SK-N-SH treated with all-trans-retinoic acid at 6 μM for 48 hours (cell line): Measurements from ENCODE around the gene DEPDC5.

Experiments
- ATAC-seq: fragments of 200-7000 bp; cut with Tn5 transposase; 3 replicates; pipeline ENCODE4 v1.9.1; 2020; ENCODE audit warnings: mild to moderate bottlenecking, moderate library complexity
- ARNTL ChIP-seq: fragments of 450-650 bp; formaldehyde crosslinking; IDR thresholded peaks from 2 replicates; pipeline ENCODE4 v1.5.0; 2020; ENCODE audit warnings: low read depth, mild to moderate bottlenecking, moderate library complexity, borderline replicate concordance
- BACH2 ChIP-seq: fragments of 250-450 bp; sonication (Bioruptor Pico); IDR thresholded peaks from 2 replicates; pipeline ENCODE4 v1.9.0; 2021; ENCODE audit warnings: mild to moderate bottlenecking, borderline replicate concordance
- CSDC2 ChIP-seq: fragments of 250-450 bp; sonication (Bioruptor Pico); IDR thresholded peaks from 2 replicates; pipeline ENCODE4 v1.5.0; 2020; ENCODE audit warnings: mild to moderate bottlenecking, moderate library complexity
- ESRRG ChIP-seq: fragments of 250-450 bp; sonication (Bioruptor Pico); IDR thresholded peaks from 2 replicates; pipeline ENCODE4 v1.6.1; 2021; ENCODE audit warnings: mild to moderate bottlenecking
- GLIS3 ChIP-seq: fragments of 250-450 bp; sonication (Bioruptor Pico); IDR thresholded peaks from 2 replicates; pipeline ENCODE4 v1.5.0; 2020; ENCODE audit warnings: mild to moderate bottlenecking, moderate library complexity
- ISL1 ChIP-seq: fragments of 250-450 bp; sonication (Bioruptor Pico); IDR thresholded peaks from 2 replicates; pipeline ENCODE4 v2.1.2; 2022; ENCODE audit warnings: mild to moderate bottlenecking, moderate library complexity
- OSR1 ChIP-seq: fragments of 250-450 bp; sonication (Bioruptor Pico); IDR thresholded peaks from 2 replicates; pipeline ENCODE4 v1.8.0; 2022; ENCODE audit warnings: moderate library complexity, mild to moderate bottlenecking, inconsistent platforms
- PPARA ChIP-seq: fragments of 250-450 bp; sonication (Bioruptor Pico); IDR thresholded peaks from 2 replicates; pipeline ENCODE4 v1.5.0; 2020; ENCODE audit warnings: mild to moderate bottlenecking, borderline replicate concordance
- RARB ChIP-seq: fragments of 250-450 bp; sonication (Bioruptor Pico); IDR thresholded peaks from 2 replicates; pipeline ENCODE4 v1.8.0; 2021; ENCODE audit warnings: mild to moderate bottlenecking, moderate library complexity
- SNAI2 ChIP-seq: fragments of 250-450 bp; sonication (Bioruptor Pico); IDR thresholded peaks from 2 replicates; pipeline ENCODE4 v1.5.0; 2020; ENCODE audit warnings: mild to moderate bottlenecking, moderate library complexity
- TCF4 ChIP-seq: fragments of 250-450 bp; sonication (Bioruptor Pico); IDR thresholded peaks from 2 replicates; pipeline ENCODE4 v1.8.0; 2021; ENCODE audit warnings: mild to moderate bottlenecking, moderate library complexity, borderline replicate concordance
- TOX ChIP-seq: fragments of 250-450 bp; sonication (Bioruptor Pico); IDR thresholded peaks from 2 replicates; pipeline ENCODE4 v1.8.0; 2021; ENCODE audit warnings: mild to moderate bottlenecking, moderate library complexity, borderline replicate concordance
- ZC3H10 ChIP-seq: fragments of 250-450 bp; sonication (Bioruptor Pico); IDR thresholded peaks from 2 replicates; pipeline ENCODE4 v1.5.1; 2021; ENCODE audit warnings: mild to moderate bottlenecking, moderate library complexity
- ZFP3 ChIP-seq: fragments of 250-450 bp; sonication (Bioruptor Pico); IDR thresholded peaks from 2 replicates; pipeline ENCODE4 v1.5.0; 2020; ENCODE audit warnings: mild to moderate bottlenecking, moderate library complexity
- ZFP30 ChIP-seq: fragments of 450-650 bp; formaldehyde crosslinking; IDR thresholded peaks from 2 replicates; pipeline ENCODE4 v1.5.0; 2022; ENCODE audit warnings: mild to moderate bottlenecking, moderate library complexity
- ZNF565 ChIP-seq: fragments of 450-650 bp; formaldehyde crosslinking; conservative IDR thresholded peaks from 2 replicates; pipeline ENCODE4 v1.5.0; 2020; ENCODE audit warnings: low read depth, mild to moderate bottlenecking, moderate library complexity
- ZNF70 ChIP-seq: fragments of 450-650 bp; formaldehyde crosslinking; IDR thresholded peaks from 2 replicates; pipeline ENCODE4 v1.5.0; 2020; ENCODE audit warnings: mild to moderate bottlenecking, moderate library complexity
- ZNF8 ChIP-seq: fragments of 450-650 bp; formaldehyde crosslinking; IDR thresholded peaks from 2 replicates; pipeline ENCODE4 v1.5.0; 2020; ENCODE audit warnings: mild to moderate bottlenecking, moderate library complexity
- TF ChIP-seq, protein P1 (sequence below): fragments of 250-450 bp; sonication (Bioruptor Pico); IDR thresholded peaks from 2 replicates; pipeline ENCODE4 v1.5.0; 2020; ENCODE audit warnings: mild to moderate bottlenecking, moderate library complexity
- TF ChIP-seq, protein P2 (sequence below): fragments of 250-450 bp; sonication (Bioruptor Pico); IDR thresholded peaks from 2 replicates; pipeline ENCODE4 v1.5.1; 2021; ENCODE audit warnings: mild to moderate bottlenecking, moderate library complexity
- TF ChIP-seq, protein P3 (sequence below): fragments of 250-450 bp; sonication (Bioruptor Pico); IDR thresholded peaks from 2 replicates; pipeline ENCODE4 v1.5.1; 2020; ENCODE audit warnings: low read depth, mild to moderate bottlenecking, moderate library complexity
- TF ChIP-seq, protein P4 (sequence below): fragments of 250-450 bp; sonication (Bioruptor Pico); IDR thresholded peaks from 2 replicates; pipeline ENCODE4 v1.8.0; 2020; ENCODE audit warnings: mild to moderate bottlenecking, moderate library complexity, borderline replicate concordance

DEPDC5 gene

DNA sequence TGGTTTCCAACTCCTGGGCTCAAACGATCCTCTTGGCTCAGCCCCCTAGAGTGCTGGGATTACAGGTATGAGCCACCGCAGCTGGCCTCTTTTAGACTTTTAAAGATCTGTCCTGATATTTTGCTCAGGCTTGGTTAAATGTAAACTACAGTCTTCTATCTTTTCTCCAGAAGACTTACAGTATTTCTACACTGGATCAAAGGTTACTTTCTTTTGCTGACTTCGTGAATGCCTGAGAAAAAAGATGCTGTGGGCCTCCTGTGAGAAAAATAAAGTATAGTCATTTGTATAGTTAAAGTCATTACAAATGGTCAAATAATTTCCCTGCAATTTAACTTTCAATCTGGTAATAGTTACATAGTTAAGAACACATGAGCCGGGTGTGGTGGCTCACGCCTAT is 19.6 kb downstream of the DEPDC5 start:
- no peak for ATAC-seq
- TF ChIP-seq TCF4 (CRISPR knock-in tag) (no peak), ZFP3 (CRISPR knock-in tag) (no peak), PPARA (no peak), ZNF565 (no peak), CSDC2 (CRISPR knock-in tag) (no peak), ZFP30 (CRISPR knock-in tag) (no peak), TOX (CRISPR knock-in tag) (no peak), ARNTL (no peak), GLIS3 (CRISPR knock-in tag) (no peak), ESRRG (CRISPR knock-in tag) (no peak), ZNF8 (CRISPR knock-in tag) (no peak), ZNF70 (CRISPR knock-in tag) (no peak), BACH2 (no peak), ZC3H10 (CRISPR knock-in tag) (no peak), RARB (CRISPR knock-in tag) (no peak), SNAI2 (no peak)
- TF ChIP-seq, protein P1, sequence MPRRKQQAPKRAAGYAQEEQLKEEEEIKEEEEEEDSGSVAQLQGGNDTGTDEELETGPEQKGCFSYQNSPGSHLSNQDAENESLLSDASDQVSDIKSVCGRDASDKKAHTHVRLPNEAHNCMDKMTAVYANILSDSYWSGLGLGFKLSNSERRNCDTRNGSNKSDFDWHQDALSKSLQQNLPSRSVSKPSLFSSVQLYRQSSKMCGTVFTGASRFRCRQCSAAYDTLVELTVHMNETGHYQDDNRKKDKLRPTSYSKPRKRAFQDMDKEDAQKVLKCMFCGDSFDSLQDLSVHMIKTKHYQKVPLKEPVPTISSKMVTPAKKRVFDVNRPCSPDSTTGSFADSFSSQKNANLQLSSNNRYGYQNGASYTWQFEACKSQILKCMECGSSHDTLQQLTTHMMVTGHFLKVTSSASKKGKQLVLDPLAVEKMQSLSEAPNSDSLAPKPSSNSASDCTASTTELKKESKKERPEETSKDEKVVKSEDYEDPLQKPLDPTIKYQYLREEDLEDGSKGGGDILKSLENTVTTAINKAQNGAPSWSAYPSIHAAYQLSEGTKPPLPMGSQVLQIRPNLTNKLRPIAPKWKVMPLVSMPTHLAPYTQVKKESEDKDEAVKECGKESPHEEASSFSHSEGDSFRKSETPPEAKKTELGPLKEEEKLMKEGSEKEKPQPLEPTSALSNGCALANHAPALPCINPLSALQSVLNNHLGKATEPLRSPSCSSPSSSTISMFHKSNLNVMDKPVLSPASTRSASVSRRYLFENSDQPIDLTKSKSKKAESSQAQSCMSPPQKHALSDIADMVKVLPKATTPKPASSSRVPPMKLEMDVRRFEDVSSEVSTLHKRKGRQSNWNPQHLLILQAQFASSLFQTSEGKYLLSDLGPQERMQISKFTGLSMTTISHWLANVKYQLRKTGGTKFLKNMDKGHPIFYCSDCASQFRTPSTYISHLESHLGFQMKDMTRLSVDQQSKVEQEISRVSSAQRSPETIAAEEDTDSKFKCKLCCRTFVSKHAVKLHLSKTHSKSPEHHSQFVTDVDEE (CRISPR knock-in tag): no peak
- TF ChIP-seq, protein P2, sequence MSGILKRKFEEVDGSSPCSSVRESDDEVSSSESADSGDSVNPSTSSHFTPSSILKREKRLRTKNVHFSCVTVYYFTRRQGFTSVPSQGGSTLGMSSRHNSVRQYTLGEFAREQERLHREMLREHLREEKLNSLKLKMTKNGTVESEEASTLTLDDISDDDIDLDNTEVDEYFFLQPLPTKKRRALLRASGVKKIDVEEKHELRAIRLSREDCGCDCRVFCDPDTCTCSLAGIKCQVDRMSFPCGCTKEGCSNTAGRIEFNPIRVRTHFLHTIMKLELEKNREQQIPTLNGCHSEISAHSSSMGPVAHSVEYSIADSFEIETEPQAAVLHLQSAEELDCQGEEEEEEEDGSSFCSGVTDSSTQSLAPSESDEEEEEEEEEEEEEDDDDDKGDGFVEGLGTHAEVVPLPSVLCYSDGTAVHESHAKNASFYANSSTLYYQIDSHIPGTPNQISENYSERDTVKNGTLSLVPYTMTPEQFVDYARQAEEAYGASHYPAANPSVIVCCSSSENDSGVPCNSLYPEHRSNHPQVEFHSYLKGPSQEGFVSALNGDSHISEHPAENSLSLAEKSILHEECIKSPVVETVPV (CRISPR knock-in tag): no peak
- TF ChIP-seq, protein P3, sequence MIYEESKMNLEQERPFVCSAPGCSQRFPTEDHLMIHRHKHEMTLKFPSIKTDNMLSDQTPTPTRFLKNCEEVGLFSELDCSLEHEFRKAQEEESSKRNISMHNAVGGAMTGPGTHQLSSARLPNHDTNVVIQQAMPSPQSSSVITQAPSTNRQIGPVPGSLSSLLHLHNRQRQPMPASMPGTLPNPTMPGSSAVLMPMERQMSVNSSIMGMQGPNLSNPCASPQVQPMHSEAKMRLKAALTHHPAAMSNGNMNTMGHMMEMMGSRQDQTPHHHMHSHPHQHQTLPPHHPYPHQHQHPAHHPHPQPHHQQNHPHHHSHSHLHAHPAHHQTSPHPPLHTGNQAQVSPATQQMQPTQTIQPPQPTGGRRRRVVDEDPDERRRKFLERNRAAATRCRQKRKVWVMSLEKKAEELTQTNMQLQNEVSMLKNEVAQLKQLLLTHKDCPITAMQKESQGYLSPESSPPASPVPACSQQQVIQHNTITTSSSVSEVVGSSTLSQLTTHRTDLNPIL (CRISPR knock-in tag): no peak

DNA sequence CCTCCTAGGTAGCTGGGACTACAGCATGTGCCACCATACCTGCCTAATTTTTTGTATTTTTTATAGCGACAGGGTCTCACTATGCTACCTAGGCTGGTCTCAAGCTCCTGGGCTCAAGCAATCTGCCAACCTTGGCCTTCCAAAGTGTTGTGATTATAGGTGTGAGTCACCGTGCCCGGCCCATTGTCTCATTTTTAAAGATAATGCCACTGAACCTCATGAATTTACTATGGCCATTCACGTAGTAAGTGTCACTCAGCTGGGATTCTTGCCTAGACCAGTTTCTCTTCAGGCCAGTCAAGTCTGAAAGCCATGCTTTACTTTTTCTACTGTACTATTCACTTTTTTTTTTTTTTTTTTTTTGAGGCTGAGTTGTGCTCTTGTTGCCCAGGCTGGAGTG is 22.4 kb downstream of the DEPDC5 start:
- ATAC-seq: no peak
- TF ChIP-seq RARB (CRISPR knock-in tag) (no peak), ZFP3 (CRISPR knock-in tag) (no peak), GLIS3 (CRISPR knock-in tag) (no peak), ZNF565 (no peak), ISL1 (CRISPR knock-in tag) (no peak), ARNTL (no peak), TCF4 (CRISPR knock-in tag) (no peak), BACH2 (no peak), SNAI2 (no peak), ZNF8 (CRISPR knock-in tag) (no peak), CSDC2 (CRISPR knock-in tag) (no peak), TOX (CRISPR knock-in tag) (no peak), ZC3H10 (CRISPR knock-in tag) (no peak), ESRRG (CRISPR knock-in tag) (no peak), OSR1 (no peak)
- TF ChIP-seq, protein P1 (CRISPR knock-in tag): no peak
- TF ChIP-seq, protein P3 (CRISPR knock-in tag): no peak
- TF ChIP-seq, protein P4, sequence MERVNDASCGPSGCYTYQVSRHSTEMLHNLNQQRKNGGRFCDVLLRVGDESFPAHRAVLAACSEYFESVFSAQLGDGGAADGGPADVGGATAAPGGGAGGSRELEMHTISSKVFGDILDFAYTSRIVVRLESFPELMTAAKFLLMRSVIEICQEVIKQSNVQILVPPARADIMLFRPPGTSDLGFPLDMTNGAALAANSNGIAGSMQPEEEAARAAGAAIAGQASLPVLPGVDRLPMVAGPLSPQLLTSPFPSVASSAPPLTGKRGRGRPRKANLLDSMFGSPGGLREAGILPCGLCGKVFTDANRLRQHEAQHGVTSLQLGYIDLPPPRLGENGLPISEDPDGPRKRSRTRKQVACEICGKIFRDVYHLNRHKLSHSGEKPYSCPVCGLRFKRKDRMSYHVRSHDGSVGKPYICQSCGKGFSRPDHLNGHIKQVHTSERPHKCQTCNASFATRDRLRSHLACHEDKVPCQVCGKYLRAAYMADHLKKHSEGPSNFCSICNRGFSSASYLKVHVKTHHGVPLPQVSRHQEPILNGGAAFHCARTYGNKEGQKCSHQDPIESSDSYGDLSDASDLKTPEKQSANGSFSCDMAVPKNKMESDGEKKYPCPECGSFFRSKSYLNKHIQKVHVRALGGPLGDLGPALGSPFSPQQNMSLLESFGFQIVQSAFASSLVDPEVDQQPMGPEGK: no peak
- TF ChIP-seq, protein P2 (CRISPR knock-in tag): no peak
